ENCODE measurements around the gene PAPOLB.

The PAPOLB gene

GRCh38 chr7:4840079-4840501 is 21.7 kb downstream of the PAPOLB start:
- DNase-seq = no peak

GRCh38 chr7:4838626-4839334 is 23.1 kb downstream of the PAPOLB start:
- no peak for DNase-seq

DNA sequence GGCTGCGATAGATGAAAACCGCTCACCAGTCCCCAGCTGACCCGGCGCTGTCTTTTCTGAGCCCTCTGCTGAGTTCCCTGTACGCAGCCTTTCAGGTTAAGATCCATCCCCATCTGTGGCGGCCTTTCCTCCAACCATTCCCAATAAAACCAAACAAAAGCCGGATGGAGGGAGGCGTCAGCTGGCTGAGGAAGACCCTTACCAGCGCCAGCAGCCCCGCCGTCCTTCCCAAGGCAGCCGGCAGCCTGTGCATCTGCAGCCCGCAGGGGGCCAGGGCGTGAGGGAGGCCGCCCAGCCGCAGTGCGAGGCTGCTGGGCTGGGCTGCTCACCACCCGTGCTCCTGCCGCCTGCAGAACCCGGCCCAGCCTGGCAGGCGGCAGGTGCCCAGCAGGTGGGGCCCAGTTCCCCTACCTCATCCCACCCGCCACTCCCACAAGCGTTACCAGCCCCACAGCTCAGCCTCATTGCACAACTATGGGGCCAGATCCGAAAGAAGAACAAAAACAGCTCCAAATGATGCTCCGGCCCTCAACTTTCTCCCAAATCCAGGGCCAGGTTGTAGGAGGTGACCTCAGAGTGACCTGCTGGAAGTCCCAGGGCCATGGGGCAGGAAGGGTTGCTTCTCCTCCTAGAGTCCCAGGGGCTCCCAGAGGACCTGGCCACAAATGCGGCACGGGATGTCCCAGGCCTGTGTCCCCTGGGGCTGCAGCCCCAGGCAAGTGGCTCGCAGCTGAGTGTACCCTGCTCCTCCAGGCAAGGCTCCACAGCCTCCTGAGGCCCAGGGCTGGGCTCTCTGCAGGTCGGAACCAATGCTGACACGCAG is 23.8 kb downstream of the PAPOLB start:
- no peak for DNase-seq

DNA sequence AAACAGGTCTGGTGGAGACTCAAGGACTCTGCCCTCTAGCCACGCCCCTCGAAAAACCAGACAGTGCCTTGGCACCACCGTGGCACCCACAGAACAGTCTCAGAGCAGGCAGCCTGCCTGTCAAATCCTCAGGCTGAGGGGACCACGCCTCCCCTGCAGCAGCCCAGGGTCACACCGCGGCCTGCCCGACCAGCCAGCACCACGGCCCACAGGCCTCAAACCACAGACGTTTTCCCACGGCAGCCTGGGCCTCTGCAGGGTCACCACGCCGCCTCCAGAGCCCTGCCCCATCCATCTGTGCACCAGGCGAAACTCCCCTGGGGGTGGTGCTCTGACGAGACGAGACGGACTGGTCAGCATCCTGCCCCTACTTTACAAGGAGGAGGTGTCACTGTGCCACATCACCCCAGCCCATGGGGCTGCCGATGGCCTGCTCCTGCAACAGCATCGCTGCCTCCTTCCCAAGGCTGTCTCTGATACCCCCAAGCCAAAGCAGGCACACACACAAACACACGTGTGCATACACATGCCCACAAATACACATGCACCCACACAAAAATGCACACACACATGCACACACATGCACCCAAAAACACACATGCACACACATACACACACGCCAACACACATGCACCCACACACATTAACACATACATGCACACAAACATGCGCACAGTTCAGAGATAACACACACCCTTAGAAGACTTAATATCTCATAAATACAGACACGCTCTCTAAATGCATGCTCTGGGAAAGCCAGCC is 24.6 kb downstream of the PAPOLB start:
- no peak for DNase-seq

DNA sequence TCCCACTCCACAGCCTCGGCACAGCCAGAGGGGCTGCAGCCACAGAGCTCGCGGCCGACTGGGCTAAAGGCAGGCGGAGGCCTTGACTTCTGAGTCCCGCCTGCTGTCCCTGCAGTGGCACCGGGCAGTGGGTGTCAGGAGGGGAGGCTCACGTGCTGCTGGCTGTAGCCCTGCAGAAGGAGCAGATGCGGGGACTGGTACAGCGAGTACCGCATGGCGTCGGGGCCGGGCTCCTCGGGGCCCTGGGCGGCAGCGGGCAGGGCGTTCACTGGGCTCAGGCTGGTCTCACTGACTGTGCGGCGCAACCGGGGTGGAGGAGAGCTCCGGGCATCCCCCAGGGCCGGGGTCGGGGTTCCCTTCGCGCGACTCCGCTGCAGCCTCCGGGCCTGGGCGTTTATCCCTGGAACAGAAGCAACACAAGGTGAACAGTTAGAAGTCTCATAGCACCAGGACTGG is 25.6 kb downstream of the PAPOLB start:
- no peak for DNase-seq

- DNase-seq = no peak
Measured at GRCh38 chr7:4835398-4836205, 26.2 kb downstream of the PAPOLB start.

GRCh38 chr7:4834601-4835397 is 27.0 kb downstream of the PAPOLB start:
- DNase-seq = no peak

GRCh38 chr7:4833691-4834600 is 27.9 kb downstream of the PAPOLB start:
- DNase-seq = no peak

GRCh38 chr7:4833176-4833575 is 28.7 kb downstream of the PAPOLB start:
- no peak for DNase-seq

DNA sequence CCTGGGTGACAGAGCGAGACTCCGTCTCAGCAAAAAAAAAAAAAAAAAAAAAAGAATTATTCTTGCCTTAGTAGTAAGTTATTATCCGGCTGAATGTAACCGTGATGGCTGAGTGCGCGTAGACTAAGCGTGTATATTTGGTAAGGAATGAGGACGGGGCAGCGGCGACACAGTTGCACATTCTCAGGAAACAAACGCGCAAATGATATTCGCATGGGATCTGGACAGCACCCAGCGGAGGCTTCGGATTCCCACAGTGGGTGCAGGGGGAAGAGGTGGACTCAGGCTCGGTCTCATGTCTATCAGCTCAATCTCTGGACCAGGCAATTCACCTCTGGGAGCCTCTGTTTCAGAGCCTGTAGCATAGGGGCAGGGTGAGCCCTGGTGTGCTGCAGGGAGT is 29.1 kb downstream of the PAPOLB start:
- DNase-seq = no peak

DNA sequence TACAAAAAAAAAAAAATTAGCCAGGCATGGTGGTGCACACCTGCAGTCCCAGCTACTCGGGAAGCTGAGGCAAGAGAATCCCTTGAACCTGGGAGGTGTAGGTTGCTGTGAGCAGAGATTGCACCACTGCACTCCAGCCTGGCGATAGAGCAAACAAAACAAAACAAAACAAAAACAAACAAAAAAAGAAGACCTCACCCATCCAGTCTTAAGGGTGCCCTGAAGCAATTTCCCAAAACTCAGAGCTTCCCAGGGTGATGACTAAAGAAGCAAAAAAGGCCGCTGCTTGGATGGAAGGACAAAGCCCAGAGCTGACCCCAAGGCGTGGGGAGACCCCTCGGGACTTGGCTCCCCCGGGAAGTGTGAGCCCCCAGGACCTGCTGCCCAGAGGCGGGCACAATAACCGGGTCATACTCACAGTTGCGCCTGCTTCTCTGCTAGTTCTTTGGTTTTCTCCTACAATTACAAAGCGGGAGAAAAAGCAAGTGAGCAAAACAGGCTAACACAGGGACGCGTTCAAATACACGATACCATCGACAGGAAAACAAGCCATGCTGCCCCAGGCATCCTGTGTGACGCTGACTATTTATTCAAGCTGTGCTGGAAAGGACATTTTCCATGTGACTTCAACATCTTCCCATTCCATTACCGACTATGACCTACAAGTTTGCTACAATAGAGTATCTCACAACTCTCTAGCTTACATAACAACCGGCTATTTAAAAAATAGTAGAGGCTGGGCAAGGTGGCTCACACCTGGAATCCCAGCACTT is 29.9 kb downstream of the PAPOLB start:
- no peak for DNase-seq

- DNase-seq = no peak
Measured at GRCh38 chr7:4830176-4830575, 31.7 kb downstream of the PAPOLB start.

DNA sequence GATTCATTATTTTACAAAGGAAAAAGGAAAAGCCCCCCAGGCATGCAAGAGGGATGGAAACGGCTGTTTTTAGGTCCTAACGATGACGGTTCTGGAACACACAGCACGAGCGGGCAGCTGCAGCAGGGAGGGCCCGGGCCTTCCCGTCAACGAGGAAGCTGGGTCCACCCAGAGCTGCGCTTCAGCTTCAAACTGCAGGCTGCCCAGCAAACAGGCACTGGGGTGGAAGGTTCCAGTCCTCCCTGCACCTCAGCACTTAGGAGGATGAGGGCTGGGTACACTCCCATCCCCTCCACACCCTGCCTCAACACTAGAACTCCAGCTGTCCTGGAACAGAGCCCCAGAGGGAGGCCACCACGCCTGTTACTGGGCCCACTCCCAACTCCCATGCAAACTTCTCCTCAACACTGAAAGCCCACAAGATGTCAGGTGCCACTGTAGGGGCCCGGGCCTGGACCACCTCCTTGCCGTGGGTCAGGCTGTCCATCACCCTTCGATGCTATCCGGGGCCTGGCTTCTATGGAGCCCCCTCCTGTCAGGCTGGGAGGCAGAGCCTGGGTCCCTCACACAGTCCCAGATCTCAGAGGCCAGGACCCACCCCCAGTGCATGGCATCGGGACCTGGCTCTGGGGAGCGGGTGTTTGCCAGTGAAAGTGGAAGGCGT is 33.0 kb downstream of the PAPOLB start:
- no peak for DNase-seq

DNA sequence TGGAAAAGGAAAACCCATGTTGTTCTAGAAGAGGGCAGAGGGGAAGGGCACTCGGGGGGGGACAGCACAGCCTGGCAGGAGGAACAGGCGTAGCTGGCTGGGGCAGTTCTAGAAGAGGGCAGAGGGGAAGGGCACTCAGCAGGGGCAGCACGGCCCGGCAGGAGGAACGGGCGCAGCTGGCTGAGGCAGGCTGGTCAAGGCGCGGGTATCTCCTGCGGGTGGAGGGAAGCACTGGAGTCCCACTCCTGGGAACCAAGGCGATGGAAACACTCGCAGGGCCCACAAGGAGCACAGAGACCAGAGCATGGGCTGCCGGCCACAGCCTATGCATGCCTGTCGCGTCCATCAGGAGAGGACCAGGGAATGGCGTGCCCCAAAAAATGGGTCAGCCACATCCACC is 36.7 kb downstream of the PAPOLB start:
- no peak for DNase-seq

DNA sequence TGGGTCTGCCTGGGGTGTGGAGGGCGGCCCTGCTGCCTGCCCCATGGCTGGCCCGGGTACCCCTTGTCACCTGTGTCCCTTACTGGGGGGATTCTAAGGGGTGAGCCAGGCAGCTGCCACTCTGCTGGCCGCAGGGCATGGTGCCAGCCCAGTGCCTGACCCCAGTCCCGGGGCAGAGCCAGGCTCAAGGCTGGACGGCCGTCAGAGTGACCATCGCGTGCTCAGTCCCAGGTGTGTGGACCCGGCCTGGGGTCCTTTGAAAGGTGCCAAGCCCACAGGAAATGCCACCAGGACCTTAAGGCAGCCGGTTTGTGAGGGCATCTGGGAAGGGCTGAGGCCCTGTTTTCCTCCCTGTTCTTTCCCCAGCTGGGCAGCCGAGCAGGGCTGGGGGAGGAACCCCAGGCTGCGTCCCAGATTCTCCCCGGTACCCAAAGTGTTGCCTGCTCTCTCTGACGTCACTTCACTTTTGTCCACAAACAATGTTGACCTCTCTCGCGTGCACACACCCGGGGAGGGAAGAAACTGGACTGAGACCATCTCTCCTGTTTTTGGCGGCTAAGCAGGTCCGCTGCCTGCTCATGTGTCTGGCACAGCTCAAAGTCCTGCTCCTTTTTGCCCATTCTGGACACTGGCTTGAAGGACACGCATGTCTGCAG is 37.6 kb downstream of the PAPOLB start:
- no peak for DNase-seq

DNA sequence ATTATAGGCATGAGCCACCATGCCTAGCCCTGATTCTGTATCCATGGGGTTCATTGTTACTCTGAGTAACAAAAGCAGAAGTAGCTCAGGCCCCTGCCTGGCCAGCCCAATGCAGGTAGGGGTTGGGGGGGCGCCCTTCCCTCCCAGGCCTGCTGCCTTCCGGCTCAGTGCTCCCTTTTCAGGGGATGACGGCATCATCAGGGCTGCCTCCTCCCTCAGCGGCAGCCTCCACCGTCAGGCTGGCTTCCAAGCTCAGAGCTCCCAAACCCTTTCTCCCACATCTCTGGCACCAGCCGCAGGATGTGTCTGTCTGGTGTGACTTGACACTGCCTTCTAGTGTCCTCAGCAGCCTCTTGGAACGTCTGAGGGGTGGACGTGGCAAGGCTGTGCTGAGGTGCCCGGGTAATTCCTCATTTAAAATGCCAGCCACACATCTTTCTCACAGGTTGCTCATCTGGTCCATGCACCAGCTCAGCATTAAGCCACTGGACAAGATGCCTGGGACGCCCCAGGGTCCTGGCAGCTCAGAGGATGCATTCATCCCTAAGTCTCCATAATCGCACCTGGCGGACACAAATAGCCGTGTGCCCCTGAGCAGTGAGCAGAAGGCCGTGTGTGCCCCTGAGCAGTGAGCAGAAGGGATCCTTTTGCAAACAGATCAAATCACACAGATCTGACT is 38.2 kb downstream of the PAPOLB start:
- no peak for DNase-seq

DNA sequence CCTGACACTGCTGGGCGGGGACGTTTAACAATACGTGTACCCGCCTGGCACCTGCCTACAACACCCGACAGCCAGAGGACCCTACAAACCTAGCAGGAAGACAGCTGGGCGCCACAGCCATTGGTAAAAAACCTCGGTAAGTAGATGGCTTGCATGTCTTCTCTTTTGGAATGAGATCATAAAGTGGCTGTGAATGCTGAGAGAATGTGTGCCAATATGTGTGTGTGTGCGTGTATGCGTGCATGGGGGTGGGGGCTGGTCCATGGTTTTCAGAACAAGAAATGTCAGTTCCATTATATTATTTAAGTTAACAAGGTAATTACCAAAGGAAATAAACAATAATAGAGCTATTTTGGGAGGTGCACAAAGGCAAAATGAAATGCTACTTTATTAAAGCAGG is 39.2 kb downstream of the PAPOLB start:
- no peak for DNase-seq

- no peak for DNase-seq
Measured at GRCh38 chr7:4820967-4821471, 40.8 kb downstream of the PAPOLB start.

Data from DMS153 (cell line).